NCI-H2029 (cell line): Measurements from ENCODE around the gene STARD5.
"Not testable (repeated sequence)": the region's sequence is repeated elsewhere in the genome, so short reads cannot be mapped to it uniquely, and the experiment has no call there.

Experiments
- DNase-seq: peaks from one replicate; lab custom pipeline; 2025; lab: John Stamatoyannopoulos, UW

The STARD5 gene

GRCh38 chr15:81337241-81337640, 13.3 kb upstream of the STARD5 start:
- DNase-seq, result no peak

DNA sequence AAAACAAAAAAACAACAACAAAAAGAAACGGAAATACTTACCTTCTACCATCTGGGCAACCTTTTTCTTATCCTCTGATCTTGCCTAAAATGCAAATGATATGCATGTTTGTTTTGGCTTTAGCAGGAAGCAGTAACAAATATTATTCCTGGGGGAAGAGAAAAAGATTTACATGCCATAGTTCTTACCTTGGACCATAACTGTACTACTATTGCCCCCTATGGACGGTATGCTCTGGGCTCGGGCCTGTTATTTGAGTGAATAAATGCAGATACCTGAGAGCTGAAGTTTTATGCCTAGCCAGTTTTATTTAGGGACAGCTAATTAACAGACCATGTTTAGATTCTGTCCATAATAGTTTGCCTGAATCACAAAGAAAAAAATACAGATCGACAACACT, 12.6 kb upstream of the STARD5 start:
- DNase-seq, result no peak

DNA sequence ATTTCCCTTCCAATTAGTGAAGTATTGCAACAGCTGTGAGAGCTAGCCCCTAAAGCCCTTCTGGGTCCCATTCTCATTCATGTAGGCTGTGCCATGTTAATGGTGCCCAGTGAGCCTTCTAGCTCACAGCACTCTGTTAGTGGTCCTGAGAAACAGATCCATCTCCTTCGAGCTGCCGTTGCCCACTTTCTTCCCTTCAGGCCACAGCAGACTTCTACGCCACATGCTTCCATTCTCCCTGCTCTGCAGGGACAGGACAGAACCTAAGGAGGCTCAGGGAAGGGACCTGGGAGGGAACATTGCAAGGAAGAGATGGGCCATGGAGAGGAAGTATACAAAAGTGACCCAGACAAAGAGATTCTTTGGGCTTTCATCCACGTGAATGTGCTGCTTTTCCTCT, 11.7 kb upstream of the STARD5 start:
- no peak for DNase-seq

DNA sequence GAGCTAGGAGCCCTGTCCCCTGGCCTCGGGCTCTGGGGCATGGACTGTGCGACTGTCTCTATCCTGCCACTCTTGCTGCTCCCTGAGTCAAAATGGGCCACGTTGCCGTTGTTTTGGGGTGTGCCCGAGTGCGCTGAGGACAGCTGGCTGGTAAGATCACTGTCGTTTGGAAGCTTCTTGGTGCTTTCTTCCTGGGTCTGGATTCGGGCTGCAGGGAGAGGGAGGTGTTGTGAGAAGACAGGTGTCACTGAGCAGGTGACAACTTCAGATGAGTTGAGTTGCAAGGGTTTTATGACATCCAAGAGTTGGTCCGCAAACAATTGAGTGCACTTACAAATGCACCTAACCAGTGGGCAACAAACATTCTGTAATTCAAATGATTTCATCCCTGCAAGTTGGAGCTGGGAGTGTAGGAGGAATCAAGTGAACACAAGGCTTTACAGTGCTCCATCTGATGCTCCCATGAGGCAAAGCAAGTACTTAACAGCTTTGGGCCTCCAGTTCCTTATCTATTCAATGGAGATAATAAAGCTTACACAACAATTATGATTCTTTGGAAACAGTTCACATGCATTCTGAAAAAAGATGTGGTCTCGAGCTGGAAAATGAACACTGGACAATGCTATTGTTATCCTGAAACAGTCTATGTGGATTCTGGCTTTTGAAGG, 11.0 kb upstream of the STARD5 start:
- no peak for DNase-seq

- no peak for DNase-seq
Measured at GRCh38 chr15:81333363-81333762, 9.4 kb upstream of the STARD5 start.

GRCh38 chr15:81332326-81332725, 8.4 kb upstream of the STARD5 start:
- no peak for DNase-seq

DNA sequence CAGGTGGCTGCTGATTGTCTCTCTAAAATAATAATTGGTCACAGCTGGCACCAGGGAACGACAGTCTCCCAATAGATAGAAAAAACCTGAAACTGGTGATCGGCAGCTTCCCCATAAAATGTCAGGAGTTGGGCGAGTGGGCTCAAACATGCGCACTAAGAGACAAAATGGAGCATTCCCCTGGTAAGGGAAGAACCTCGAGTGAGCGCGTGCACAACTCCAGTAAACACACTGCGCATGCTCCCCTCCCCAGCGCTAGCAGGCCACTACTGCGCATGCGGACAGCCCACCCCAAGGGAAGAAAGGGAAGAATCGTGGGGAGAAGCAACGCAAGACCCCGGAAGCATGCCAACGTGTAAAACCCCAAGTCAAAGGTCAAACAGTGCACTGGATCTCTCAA, 7.7 kb upstream of the STARD5 start:
- no peak for DNase-seq

GRCh38 chr15:81331141-81331540, 7.2 kb upstream of the STARD5 start:
- DNase-seq, result not testable (repeated sequence)

DNA sequence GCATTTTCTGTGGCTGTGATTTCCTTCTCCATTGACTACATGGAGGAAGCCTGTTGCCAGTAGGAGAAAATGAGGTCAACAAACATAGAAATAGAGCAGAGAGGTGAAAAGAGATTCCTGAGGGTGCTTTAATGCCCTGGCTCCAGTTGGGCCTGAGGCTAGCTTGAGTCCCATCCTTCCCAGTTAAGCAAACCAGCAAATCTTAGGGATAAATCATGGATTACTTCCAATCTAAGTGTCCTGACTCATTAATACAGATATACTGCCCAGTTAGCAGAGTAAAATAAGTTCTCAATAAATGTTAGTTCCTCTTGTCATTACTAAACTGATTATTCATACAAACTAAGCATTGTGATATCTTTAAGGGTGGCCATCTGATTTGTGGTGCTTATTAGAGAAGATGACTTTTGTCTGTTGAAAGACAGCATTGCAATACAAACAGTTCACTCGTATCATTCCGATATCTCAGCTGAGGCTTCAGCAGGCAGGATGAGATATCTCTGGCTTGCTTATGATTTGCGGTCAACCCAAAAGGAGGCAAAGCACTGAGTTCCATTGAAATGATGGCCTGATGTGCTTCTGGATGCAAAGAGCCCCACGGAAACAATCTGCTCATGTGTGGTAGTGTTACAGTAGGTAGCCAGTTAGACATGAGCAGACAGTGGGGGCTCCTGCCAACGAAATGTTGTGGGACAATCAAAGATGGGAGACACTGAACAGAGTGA, 6.6 kb upstream of the STARD5 start:
- DNase-seq, result no peak

GRCh38 chr15:81329446-81329845, 5.5 kb upstream of the STARD5 start:
- no peak for DNase-seq

- DNase-seq, result no peak
Measured at GRCh38 chr15:81327516-81327915, 3.6 kb upstream of the STARD5 start.

- DNase-seq, result no peak
Measured at GRCh38 chr15:81326466-81327212, 2.7 kb upstream of the STARD5 start.

- DNase-seq, result no peak
Measured at GRCh38 chr15:81323559-81323943, 390 bp downstream of the STARD5 start.

DNA sequence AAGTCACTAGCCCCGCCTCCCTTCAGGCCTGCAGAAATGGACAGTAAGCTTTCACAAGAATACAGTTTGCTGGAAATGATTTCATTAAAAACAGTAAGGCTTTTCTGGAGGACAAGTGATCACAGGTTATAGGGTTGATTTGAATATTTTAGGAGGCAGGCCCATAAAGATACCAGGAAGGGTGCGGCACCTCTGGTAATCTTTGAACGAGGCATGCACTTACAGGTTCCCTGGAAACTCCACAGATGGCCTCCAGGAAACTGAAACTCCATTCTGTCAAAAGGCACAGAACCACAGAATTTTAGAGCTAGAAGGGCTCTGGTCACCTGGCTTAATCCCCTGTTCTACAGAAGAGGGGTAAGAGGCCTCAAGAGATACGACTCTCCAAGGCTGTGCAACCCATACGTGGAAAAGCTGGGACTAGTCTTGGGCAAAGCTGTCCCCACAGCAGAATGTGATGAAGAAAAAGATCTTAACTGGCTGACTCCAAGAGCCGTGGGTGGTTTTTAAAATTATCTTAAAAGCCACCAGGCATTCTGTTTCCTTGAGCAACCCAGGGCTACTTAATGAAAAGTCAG, 1.2 kb downstream of the STARD5 start:
- no peak for DNase-seq

DNA sequence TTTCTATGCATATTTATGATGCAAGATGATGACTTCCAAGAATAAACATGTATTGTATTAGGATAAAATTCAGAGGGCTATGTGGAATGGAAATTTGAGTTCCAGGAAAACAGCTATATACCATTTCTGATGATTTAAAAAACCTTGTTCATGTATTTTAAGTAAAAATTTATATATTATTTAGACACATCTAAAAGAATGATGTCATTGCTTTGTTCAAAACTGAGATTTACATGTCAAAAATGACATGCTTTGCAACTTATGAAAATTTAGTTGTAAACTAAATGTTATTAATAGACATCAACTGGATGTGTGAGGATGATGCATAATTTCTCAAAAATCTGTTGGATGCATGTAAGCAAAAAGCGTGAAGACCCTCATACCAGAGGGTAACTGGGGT, 2.3 kb downstream of the STARD5 start:
- DNase-seq, result no peak

GRCh38 chr15:81317642-81318017, 6.3 kb downstream of the STARD5 start:
- no peak for DNase-seq

- no peak for DNase-seq
Measured at GRCh38 chr15:81316267-81316666, 7.7 kb downstream of the STARD5 start.

DNA sequence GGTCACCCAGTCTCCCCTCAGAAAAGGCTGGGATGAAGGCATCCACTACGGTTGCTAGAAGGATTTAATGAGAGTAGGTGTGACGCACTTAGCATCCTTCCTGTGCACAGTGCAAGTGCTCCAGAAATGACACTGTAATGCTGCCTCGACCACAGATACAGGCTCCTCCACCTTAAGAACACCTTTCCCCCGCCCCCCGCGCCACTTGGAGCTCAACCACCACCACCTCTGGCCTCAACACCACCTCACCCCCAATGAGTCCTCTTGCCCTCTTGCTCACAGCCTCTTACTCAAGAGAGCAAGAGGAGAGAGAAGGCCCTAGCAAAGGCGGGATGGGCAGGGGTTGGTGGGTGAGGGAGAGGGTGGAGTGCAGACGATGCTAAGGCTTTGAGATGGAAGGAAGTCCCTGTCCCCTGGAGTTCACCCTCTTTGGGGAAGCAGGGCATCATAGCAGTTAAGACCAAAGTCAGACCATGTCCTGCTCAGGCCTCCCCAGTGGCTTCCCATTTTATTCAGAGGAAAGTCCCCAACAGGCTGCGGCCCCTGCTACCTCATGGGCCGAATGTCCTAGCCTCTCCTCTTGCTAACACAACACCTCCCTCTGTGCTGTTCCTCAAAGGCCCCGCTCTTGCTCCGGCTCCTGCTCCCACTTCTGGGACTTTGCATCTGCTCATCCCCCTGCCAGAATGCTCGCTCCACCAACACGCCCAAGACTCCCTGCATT, 8.3 kb downstream of the STARD5 start:
- no peak for DNase-seq

- DNase-seq, result no peak
Measured at GRCh38 chr15:81314378-81314777, 9.6 kb downstream of the STARD5 start.

DNA sequence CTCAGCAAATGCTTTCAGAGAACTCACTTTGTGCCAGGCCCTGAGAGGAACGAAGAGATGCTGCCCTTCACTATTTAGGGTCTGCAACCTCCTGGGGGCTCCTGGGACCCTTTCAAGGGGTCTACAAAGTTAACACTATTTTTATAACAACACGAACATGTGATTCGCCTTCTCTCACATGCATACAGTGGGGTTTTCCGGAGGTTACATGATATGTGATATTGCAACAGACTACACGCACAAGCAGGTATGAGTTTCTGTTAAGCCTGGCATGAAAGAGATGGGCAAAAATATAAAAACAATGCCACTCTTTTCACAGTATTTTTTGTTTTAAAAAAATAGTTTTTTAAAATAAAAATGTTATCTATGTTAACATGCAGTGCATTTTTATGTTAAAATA, 10.3 kb downstream of the STARD5 start:
- DNase-seq, result no peak

GRCh38 chr15:81312790-81313543, 11.0 kb downstream of the STARD5 start:
- no peak for DNase-seq
